Posterior vena cava (tissue), 2 donors: ENCODE results near the gene UFSP1. TPM values are rescaled to one million over a fixed set of nuclear protein-coding genes. Genes with fewer than 3 reads are reported as not detected.

Experiments used
- DNase-seq: peaks from one replicate; pipeline ENCODE4 v3.0.0-alpha.2; 2020; ENCODE audit warnings: low spot score
- intact Hi-C, 2 donors: fragments of 100-400 bp; cut with DNase I; formaldehyde crosslinking; loops; one replicate each; pipeline versions ENCODE4 v1.14.1 to v1.14.2; 2022 to 2023
- total RNA-seq, 2 donors: library from RNA; stranded (reverse); fragmentation: NEBNext Ultra II Directional; extraction: Animal tissue kit (Norgen Biotek cat#: 25700); gene quantifications; one replicate each; pipeline ENCODE4 v1.2.1, GENCODE V29; 2021
- donor health status: DM: yes; HTN: yes; CAD: no.
- donor health status: DM: yes; HTN: yes; CAD: no.

UFSP1 gene
- total RNA-seq, 2 donors from 2014 or later, result 2.7 to 3.3 TPM

DNA sequence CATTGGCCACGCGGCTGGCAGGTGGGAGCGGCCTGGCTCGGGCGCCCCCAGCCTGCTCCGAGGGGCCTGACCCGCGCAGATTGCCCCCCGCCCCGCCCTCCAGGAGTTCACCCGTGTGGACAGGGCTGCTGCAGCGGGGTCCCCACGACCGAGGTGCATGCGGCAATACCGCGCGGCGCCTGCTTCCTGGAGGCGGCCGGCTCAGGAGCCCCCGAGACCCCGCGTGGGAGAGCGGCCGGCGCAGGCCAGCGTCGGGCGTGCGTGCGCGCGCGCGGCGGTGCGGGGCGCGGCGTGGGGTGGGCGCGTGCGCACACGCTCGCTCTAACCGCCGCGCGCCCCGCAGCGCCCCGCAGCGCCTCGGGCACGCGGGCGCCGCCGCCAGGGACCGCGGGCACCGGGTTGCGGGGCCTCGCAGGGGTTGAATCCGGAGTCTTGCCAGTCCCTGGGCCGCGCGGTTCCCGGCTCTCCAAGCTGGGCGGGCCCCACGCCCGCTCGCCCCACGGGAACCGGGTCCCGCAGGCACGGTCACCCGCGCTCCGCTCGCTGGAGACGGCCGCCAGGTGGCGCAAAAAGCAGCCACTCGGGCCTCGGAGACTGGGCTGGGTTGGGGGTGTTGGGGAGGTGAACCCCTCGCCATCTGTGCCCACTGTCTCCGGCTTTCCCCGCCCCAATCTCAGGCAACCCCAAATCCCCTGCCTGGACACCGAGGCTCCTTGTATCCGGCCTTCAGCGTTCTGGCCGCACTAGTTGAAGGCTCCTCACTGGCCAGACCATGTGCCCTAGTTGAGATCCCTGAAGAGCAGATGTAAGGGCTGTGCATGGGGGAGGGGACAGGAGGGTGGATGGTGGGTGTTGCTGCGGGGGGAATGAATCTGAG lies 7.5 kb upstream of the UFSP1 start:
- peak; percentile 89 for DNase-seq
- intact Hi-C loops, result loop anchor here in 1 of 2 donors (5.0 kb wide), 1 partner anchor 165 kb away; no protein-coding TSS in a partner anchor

DNA sequence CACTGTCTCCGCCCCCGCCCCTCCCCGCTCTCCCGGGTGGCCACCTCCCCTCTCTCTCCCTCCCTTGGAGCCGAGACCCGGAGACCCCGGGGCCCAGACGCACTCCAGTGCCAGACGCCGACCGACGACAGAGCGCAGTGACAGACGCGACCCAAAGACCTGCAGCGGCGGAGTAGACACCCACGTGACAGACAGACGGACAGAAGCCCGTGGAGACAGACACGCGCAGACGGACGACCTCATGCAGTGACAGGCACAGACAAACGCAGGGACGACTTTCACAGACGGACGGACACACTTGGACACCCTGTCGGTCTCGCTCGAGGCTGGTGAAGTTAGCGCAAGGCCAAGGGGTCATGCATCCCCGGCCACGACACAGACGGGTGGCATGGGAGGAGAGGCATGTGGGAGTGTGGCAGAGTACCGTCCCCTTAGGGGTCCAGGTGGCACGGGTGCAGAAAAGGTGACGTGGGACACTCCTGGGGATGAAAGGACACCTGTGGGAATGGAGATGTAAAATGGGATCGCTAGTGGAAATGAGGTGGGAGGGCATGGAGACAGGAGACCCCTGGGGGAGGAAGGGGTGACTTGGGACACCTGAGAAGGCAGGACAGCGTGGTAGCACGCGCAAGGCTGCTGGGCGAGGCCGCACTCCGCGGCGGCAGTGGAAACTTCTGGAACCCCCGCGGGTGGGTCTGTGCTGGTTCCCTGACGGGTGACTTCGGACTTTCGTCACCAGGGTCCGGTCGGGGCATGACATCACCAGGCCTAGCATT lies 6.6 kb upstream of the UFSP1 start:
- DNase-seq, result no peak
- intact Hi-C loops, result loop anchor here in 1 of 2 donors (5.0 kb wide), 1 partner anchor 166 kb away; no protein-coding TSS in a partner anchor

- intact Hi-C loops, result loop anchor here in 1 of 2 donors (5.0 kb wide), 1 partner anchor 167 kb away; no protein-coding TSS in a partner anchor
- DNase-seq, result no peak
Measured at GRCh38 chr7:100895701-100895955, 6.1 kb upstream of the UFSP1 start, which contains the start of gene ACHE. TSS of gene ACHE (minus strand) at chr7:100895888. CDS start at chr7:100894232, 1,656 bp downstream.

GRCh38 chr7:100894860-100895700 lies 5.6 kb upstream of the UFSP1 start:
- intact Hi-C loops, result loop anchor here (5.0 kb wide), 2 partner anchors 167 to 172 kb away; no protein-coding TSS in a partner anchor
- no peak for DNase-seq

DNA sequence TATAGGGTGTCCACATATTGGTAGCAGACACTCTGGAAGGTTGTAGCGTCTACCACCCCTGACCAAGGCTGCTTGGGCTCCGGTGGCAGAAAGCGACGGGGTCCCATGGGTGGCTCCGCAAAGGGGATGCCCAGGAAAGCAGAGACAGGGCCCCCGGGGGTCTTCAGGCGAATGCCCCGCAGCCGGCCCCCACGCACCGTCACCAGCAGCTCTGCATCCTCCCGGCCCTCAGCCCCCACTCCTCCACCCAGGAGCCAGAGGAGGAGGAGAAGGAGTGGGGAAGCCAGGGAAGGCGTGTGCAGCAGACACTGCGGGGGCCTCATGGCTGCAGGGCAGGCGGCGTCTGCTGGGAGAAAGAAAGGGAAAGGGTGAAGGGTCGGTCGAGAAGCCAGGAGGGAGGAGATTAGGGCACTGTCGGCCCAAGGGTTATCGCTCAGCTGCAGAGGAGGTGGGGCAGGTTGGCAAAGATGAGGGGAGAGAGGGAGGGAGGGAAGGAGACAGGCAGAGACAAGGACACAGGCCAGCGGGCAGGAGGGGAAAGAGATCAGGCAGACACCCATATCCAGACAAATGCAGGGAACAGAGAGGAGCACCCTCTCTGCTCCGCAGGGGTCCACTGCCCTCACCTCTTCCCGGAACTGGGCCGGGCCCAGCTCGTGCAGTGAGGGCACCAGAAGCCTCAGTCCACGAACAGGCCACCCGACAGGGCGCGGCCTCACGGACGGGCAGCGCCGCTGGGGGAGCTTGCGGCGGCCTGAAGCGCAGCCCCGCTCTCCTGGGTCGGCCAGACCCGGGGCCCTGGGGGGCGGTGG lies 4.6 kb upstream of the UFSP1 start:
- DNase-seq, result no peak

DNA sequence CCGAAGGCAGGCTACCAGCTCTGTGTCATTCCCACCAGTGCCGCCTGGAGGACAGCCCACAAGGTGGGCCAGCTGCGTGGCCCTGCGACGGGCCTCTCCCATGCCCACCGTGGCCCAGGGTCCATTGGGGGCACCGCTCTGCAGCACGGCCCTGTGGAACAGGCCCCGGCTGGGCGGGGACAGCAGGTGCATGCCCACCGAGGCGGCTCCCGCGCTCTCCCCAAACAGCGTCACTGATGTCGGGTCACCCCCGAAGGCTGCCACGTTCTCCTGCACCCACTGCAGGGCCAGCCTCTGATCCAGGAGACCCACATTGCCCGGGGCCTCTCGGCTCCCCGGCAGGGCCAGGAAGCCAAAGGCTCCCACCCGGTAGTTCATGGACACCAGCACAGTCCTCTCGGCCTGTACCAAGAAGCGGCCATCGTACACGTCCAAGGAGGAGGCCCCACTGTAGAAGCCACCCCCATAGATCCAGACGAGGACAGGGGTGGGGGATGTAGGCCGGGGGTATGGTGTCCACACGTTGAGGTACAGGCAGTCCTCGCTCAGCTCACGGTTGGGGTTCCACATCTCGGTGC lies 3.9 kb upstream of the UFSP1 start:
- intact Hi-C loops, result loop anchor here in 1 of 2 donors (5.0 kb wide), 1 partner anchor 174 kb away; no protein-coding TSS in a partner anchor
- no peak for DNase-seq

More for the DNA sequence above, 4.6 kb upstream of the UFSP1 start:
- intact Hi-C loops, result loop anchor here in 1 of 2 donors (5.0 kb wide), 1 partner anchor 173 kb away; no protein-coding TSS in a partner anchor

DNA sequence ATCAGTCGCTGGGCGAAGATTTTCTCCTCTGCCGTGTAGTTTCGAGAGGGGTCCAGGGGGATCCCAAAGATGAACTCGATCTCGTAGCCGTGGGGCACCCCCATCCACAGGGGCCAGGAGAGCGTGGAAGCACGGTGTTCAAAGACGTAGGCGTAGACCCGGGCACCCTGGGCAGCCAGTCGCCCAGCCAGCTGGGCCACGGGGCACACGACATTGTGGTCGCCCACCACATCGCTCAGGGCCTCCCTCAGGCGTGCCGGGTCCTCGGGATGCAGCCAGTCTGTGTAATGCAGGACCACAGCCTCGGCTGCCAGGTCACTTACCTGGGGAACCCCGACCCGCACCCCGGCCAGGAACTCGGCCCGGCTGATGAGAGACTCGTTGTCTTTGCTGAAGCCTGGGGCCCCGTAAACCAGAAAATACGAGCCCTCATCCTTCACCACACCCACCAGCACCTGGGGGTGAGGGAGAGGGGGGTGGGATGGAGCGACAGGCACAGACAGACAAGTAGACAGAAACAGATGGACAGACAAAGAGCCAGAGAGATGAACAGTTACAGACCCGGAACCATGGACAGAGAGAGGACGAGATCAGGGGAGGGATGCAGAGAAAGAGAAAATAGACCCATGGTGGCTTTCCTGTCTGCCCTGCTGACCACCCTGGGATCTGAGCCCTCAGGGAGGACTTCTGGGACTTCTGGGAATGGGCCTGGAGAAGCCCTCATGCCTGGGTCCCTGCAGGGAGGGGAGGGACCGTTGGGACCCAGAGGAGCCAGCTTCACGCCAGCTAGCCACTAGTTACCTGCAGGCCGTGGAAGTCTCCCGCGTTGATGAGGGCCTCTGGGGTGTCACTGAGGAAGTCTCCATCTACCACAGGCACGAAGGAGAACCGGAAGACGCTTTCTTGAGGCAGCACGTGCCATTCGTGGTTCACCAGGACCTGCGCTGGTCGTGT lies 3.1 kb upstream of the UFSP1 start:
- no peak for DNase-seq
- intact Hi-C loops, result loop anchor here in 1 of 2 donors (5.0 kb wide), 1 partner anchor 175 kb away; no protein-coding TSS in a partner anchor

GRCh38 chr7:100891568-100892247 lies 2.2 kb upstream of the UFSP1 start:
- intact Hi-C loops, result loop anchor here in 1 of 2 donors (5.0 kb wide), 1 partner anchor 176 kb away; no protein-coding TSS in a partner anchor
- DNase-seq, result no peak

GRCh38 chr7:100890653-100891567 lies 1.4 kb upstream of the UFSP1 start:
- DNase-seq, result no peak
- intact Hi-C loops, result loop anchor here in 1 of 2 donors (5.0 kb wide), 1 partner anchor 176 kb away; no protein-coding TSS in a partner anchor

- intact Hi-C loops, result no loop called here
- no peak for DNase-seq
Measured at GRCh38 chr7:100888291-100888987, 1.1 kb downstream of the UFSP1 start.

GRCh38 chr7:100887516-100888290 lies 1.8 kb downstream of the UFSP1 start:
- intact Hi-C loops, result no loop called here
- DNase-seq, result no peak

- DNase-seq, result no peak
Measured at GRCh38 chr7:100886936-100887515, 2.5 kb downstream of the UFSP1 start.

GRCh38 chr7:100886142-100886935 lies 3.2 kb downstream of the UFSP1 start:
- no peak for DNase-seq
- intact Hi-C loops, result no loop called here

More at GRCh38 chr7:100886936-100887515, 2.5 kb downstream of the UFSP1 start:
- intact Hi-C loops, result no loop called here
